Stimulated activated naive CD8-positive, alpha-beta T cell treated with anti-CD3 and anti-CD28 coated beads, Interleukin-15, Interleukin-2, amounts not matched to agents 100 ng/mL and 50 ng/mL, for 24 hours (primary cell): Measurements from ENCODE around the gene HDAC11.

ENCODE experiments used
- H3K27ac Mint-ChIP-seq: one replicate; pipeline ENCODE4 v1.8.0; 2021; ENCODE audit warnings: mild to moderate bottlenecking, mixed read lengths
- H3K27me3 Mint-ChIP-seq: one replicate; pipeline ENCODE4 v1.8.0; 2021; ENCODE audit warnings: mixed read lengths
- H3K36me3 Mint-ChIP-seq: one replicate; pipeline ENCODE4 v1.8.0; 2021; ENCODE audit warnings: low read depth, mixed read lengths
- H3K4me1 Mint-ChIP-seq: one replicate; pipeline ENCODE4 v1.8.0; 2021; ENCODE audit warnings: low read depth, mixed read lengths
- H3K4me3 Mint-ChIP-seq: one replicate; pipeline ENCODE4 v1.8.0; 2021; ENCODE audit warnings: mild to moderate bottlenecking, mixed read lengths
- H3K9me3 Mint-ChIP-seq: one replicate; pipeline ENCODE4 v1.8.0; 2021; ENCODE audit warnings: mixed read lengths

Gene HDAC11

GRCh38 chr3:13506680-13507079, 26.6 kb downstream of the HDAC11 start:
- no peak overlapping the region for H3K4me3 Mint-ChIP-seq
- H3K27ac Mint-ChIP-seq: no peak overlapping the region
- no peaks in the 10 kb centered on the region for H3K36me3 Mint-ChIP-seq
- H3K27me3 Mint-ChIP-seq: no peaks in the 10 kb centered on the region
- H3K4me1 Mint-ChIP-seq: no peaks in the 10 kb centered on the region
- no peaks in the 10 kb centered on the region for H3K9me3 Mint-ChIP-seq

- Mint-ChIP-seq H3K36me3 (no peaks in the 10 kb centered on the region), H3K4me1 (no peaks in the 10 kb centered on the region), H3K27me3 (no peaks in the 10 kb centered on the region), H3K4me3 (no peak overlapping the region), H3K27ac (no peak overlapping the region), H3K9me3 (no peaks in the 10 kb centered on the region)
Observed at GRCh38 chr3:13507247-13507569, 27.1 kb downstream of the HDAC11 start.

- no peaks in the 10 kb centered on the region for H3K27me3 Mint-ChIP-seq
- no peaks in the 10 kb centered on the region for H3K9me3 Mint-ChIP-seq
- H3K4me3 Mint-ChIP-seq: no peak overlapping the region
- H3K27ac Mint-ChIP-seq: no peak overlapping the region
- H3K4me1 Mint-ChIP-seq: no peaks in the 10 kb centered on the region
- no peaks in the 10 kb centered on the region for H3K36me3 Mint-ChIP-seq
Observed at GRCh38 chr3:13507570-13508339, 27.6 kb downstream of the HDAC11 start.

GRCh38 chr3:13508496-13508895, 28.4 kb downstream of the HDAC11 start:
- Mint-ChIP-seq H3K27ac (no peak overlapping the region), H3K27me3 (no peaks in the 10 kb centered on the region), H3K9me3 (no peaks in the 10 kb centered on the region), H3K4me3 (no peak overlapping the region), H3K4me1 (no peaks in the 10 kb centered on the region), H3K36me3 (no peaks in the 10 kb centered on the region)

- Mint-ChIP-seq H3K4me3 (no peak overlapping the region), H3K27ac (no peak overlapping the region), H3K4me1 (no peaks in the 10 kb centered on the region), H3K27me3 (no peaks in the 10 kb centered on the region), H3K9me3 (no peaks in the 10 kb centered on the region), H3K36me3 (no peaks in the 10 kb centered on the region)
Observed at GRCh38 chr3:13509059-13509815, 29.1 kb downstream of the HDAC11 start.

- Mint-ChIP-seq H3K9me3 (no peaks in the 10 kb centered on the region), H3K4me1 (no peaks in the 10 kb centered on the region), H3K27me3 (no peaks in the 10 kb centered on the region), H3K27ac (no peak overlapping the region), H3K36me3 (no peaks in the 10 kb centered on the region), H3K4me3 (no peak overlapping the region)
Observed at GRCh38 chr3:13509816-13510192, 29.7 kb downstream of the HDAC11 start.

GRCh38 chr3:13512451-13512850, 32.3 kb downstream of the HDAC11 start:
- no peak overlapping the region for H3K4me3 Mint-ChIP-seq
- no peaks in the 10 kb centered on the region for H3K27me3 Mint-ChIP-seq
- H3K9me3 Mint-ChIP-seq: no peaks in the 10 kb centered on the region
- no peak overlapping the region for H3K27ac Mint-ChIP-seq
- H3K36me3 Mint-ChIP-seq: no peaks in the 10 kb centered on the region
- no peaks in the 10 kb centered on the region for H3K4me1 Mint-ChIP-seq

- Mint-ChIP-seq H3K27me3 (no peaks in the 10 kb centered on the region), H3K36me3 (no peaks in the 10 kb centered on the region), H3K4me1 (no peaks in the 10 kb centered on the region), H3K4me3 (no peak overlapping the region), H3K9me3 (no peaks in the 10 kb centered on the region), H3K27ac (no peak overlapping the region)
Observed at GRCh38 chr3:13513051-13513912, 33.2 kb downstream of the HDAC11 start.

- H3K36me3 Mint-ChIP-seq: no peaks in the 10 kb centered on the region
- H3K4me1 Mint-ChIP-seq: no peaks in the 10 kb centered on the region
- H3K27ac Mint-ChIP-seq: no peak overlapping the region
- H3K27me3 Mint-ChIP-seq: no peaks in the 10 kb centered on the region
- no peaks in the 10 kb centered on the region for H3K9me3 Mint-ChIP-seq
- no peak overlapping the region for H3K4me3 Mint-ChIP-seq
Observed at GRCh38 chr3:13513913-13514517, 33.9 kb downstream of the HDAC11 start.

GRCh38 chr3:13514639-13515435, 34.7 kb downstream of the HDAC11 start:
- no peak overlapping the region for H3K4me3 Mint-ChIP-seq
- no peaks in the 10 kb centered on the region for H3K36me3 Mint-ChIP-seq
- no peaks in the 10 kb centered on the region for H3K27me3 Mint-ChIP-seq
- no peaks in the 10 kb centered on the region for H3K9me3 Mint-ChIP-seq
- no peaks in the 10 kb centered on the region for H3K4me1 Mint-ChIP-seq
- no peak overlapping the region for H3K27ac Mint-ChIP-seq

GRCh38 chr3:13515786-13516759, 36.0 kb downstream of the HDAC11 start:
- H3K9me3 Mint-ChIP-seq: no peaks in the 10 kb centered on the region
- H3K4me1 Mint-ChIP-seq: no peaks in the 10 kb centered on the region
- no peaks in the 10 kb centered on the region for H3K27me3 Mint-ChIP-seq
- H3K27ac Mint-ChIP-seq: no peak overlapping the region
- H3K36me3 Mint-ChIP-seq: no peaks in the 10 kb centered on the region
- no peak overlapping the region for H3K4me3 Mint-ChIP-seq

GRCh38 chr3:13516760-13517135, 36.6 kb downstream of the HDAC11 start:
- Mint-ChIP-seq H3K27me3 (no peaks in the 10 kb centered on the region), H3K4me3 (no peak overlapping the region), H3K36me3 (no peaks in the 10 kb centered on the region), H3K27ac (no peak overlapping the region), H3K9me3 (peaks cover 5% of the 10 kb centered on the region), H3K4me1 (no peaks in the 10 kb centered on the region)

GRCh38 chr3:13517253-13517977, 37.3 kb downstream of the HDAC11 start:
- H3K27me3 Mint-ChIP-seq: no peaks in the 10 kb centered on the region
- no peaks in the 10 kb centered on the region for H3K36me3 Mint-ChIP-seq
- H3K9me3 Mint-ChIP-seq: peaks cover 5% of the 10 kb centered on the region
- H3K4me1 Mint-ChIP-seq: no peaks in the 10 kb centered on the region
- no peak overlapping the region for H3K27ac Mint-ChIP-seq
- H3K4me3 Mint-ChIP-seq: no peak overlapping the region
